Activated CD4-positive, alpha-beta T cell treated with anti-CD3 and anti-CD28 coated beads, Interleukin-2, amount 10 ng/mL, durations not matched to agents 7 days and 5 days (primary cell): ENCODE measurements around the gene SLC25A3. TPM values are rescaled to one million over a fixed set of nuclear protein-coding genes. Genes with fewer than 3 reads are reported as not detected.

ENCODE experiments used
- CTCF ChIA-PET: fragments of 350-600 bp; sonication (Branson Sonifier 250); formaldehyde crosslinking; loops from one replicate; lab custom pipeline; 2021; ENCODE audit warnings: antibody characterized with exemption; lab: Charles Lee
- POLR2A ChIA-PET: fragments of 350-600 bp; sonication (Branson Sonifier 250); formaldehyde crosslinking; loops from one replicate; lab custom pipeline; 2021; ENCODE audit warnings: antibody characterized with exemption; lab: Charles Lee
- DNase-seq: peaks from one replicate; pipeline ENCODE4 v3.0.0-alpha.2; 2020
- H3K27ac Mint-ChIP-seq: one replicate; pipeline ENCODE4 v1.8.0; 2021; ENCODE audit warnings: mild to moderate bottlenecking, moderate library complexity, mixed read lengths
- H3K27me3 Mint-ChIP-seq: one replicate; pipeline ENCODE4 v1.8.0; 2021; ENCODE audit warnings: mixed read lengths
- H3K36me3 Mint-ChIP-seq: one replicate; pipeline ENCODE4 v1.8.0; 2021; ENCODE audit warnings: low read depth, mixed read lengths
- H3K4me1 Mint-ChIP-seq: one replicate; pipeline ENCODE4 v1.8.0; 2021; ENCODE audit warnings: mixed read lengths
- H3K4me3 Mint-ChIP-seq: one replicate; pipeline ENCODE4 v1.8.0; 2021; ENCODE audit warnings: mild to moderate bottlenecking, moderate library complexity, mixed read lengths
- H3K9me3 Mint-ChIP-seq: one replicate; pipeline ENCODE4 v1.8.0; 2021; ENCODE audit warnings: mixed read lengths
- total RNA-seq, 2 experiments: library from RNA; stranded (reverse); gene quantifications; one replicate each; pipeline ENCODE4 v1.2.3, GENCODE V29; 2021

SLC25A3 gene
- total RNA-seq, 2 experiments from 2014 or later: 333 to 355 TPM

- DNase-seq: peak; percentile 97
- H3K4me3 Mint-ChIP-seq: peak within 1 kb of the TSS; percentile 98
- H3K27ac Mint-ChIP-seq: peak within 1 kb of the TSS; percentile 95
- H3K9me3 Mint-ChIP-seq: no peaks in the 10 kb centered on the region
- peaks cover 18% of the 10 kb centered on the region for H3K36me3 Mint-ChIP-seq
- H3K4me1 Mint-ChIP-seq: peaks cover 40% of the 10 kb centered on the region
- CTCF ChIA-PET: interaction anchor here (0.7 to 1.5 kb wide), 6 partner anchors 7 to 51 kb away, joined by 3 to 5 read pairs (median 4); partner anchors contain the start of gene SLC25A3
- POLR2A ChIA-PET: interaction anchor here (0.5 kb wide), 1 partner anchor 129 kb away, joined by 3 read pairs; no protein-coding TSS in a partner anchor
- H3K27me3 Mint-ChIP-seq: no peaks in the 10 kb centered on the region
Measured at GRCh38 chr12:98644712-98645571, 51.5 kb downstream of the SLC25A3 start, which contains the start of the genes APAF1 and IKBIP. Gene APAF1, plus strand, starts transcription at chr12:98645290. Its CDS starts 3,070 bp downstream, at chr12:98648360. Gene IKBIP, minus strand, starts transcription at chr12:98644788. Its CDS starts 87 bp downstream, at chr12:98644701.

DNA sequence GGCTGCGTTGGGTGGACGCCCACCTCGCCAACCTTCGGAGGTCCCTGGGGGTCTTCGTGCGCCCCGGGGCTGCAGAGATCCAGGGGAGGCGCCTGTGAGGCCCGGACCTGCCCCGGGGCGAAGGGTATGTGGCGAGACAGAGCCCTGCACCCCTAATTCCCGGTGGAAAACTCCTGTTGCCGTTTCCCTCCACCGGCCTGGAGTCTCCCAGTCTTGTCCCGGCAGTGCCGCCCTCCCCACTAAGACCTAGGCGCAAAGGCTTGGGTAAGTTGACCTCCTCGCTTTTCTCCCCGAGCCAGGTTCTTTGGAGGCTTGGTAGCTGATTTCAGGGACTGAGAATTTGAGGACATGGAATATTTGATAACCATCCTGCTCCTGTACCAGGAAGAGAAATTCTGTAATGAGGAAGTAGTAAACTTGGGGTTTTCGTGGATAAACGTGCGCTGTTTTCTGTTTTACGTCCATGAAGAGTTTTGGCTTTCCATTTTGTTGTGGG lies 52.1 kb downstream of the SLC25A3 start:
- H3K9me3 Mint-ChIP-seq: no peaks in the 10 kb centered on the region
- peaks cover 23% of the 10 kb centered on the region for H3K36me3 Mint-ChIP-seq
- CTCF ChIA-PET: interaction anchor here (0.7 to 1.2 kb wide), 2 partner anchors 41 to 51 kb away, joined by 4 read pairs; no protein-coding TSS in a partner anchor
- POLR2A ChIA-PET: no interaction called here
- peaks cover 39% of the 10 kb centered on the region for H3K4me1 Mint-ChIP-seq
- no peak for DNase-seq
- peak overlapping the region; percentile 98 for H3K4me3 Mint-ChIP-seq
- H3K27ac Mint-ChIP-seq: peak overlapping the region; percentile 93
- no peaks in the 10 kb centered on the region for H3K27me3 Mint-ChIP-seq

- no peaks in the 10 kb centered on the region for H3K27me3 Mint-ChIP-seq
- H3K4me3 Mint-ChIP-seq: peak overlapping the region; percentile 98
- H3K27ac Mint-ChIP-seq: peak overlapping the region; percentile 42
- DNase-seq: no peak
- CTCF ChIA-PET: interaction anchor here (1.1 to 1.2 kb wide), 2 partner anchors 9 to 52 kb away, joined by 3 to 4 read pairs; no protein-coding TSS in a partner anchor
- H3K36me3 Mint-ChIP-seq: peaks cover 27% of the 10 kb centered on the region
- H3K4me1 Mint-ChIP-seq: peaks cover 33% of the 10 kb centered on the region
- POLR2A ChIA-PET: no interaction called here
- H3K9me3 Mint-ChIP-seq: no peaks in the 10 kb centered on the region
Measured at GRCh38 chr12:98646294-98647090, 53.0 kb downstream of the SLC25A3 start.

- POLR2A ChIA-PET: no interaction called here
- Mint-ChIP-seq H3K36me3 (peaks cover 31% of the 10 kb centered on the region), H3K4me1 (peaks cover 24% of the 10 kb centered on the region), H3K9me3 (no peaks in the 10 kb centered on the region), H3K27me3 (no peaks in the 10 kb centered on the region), H3K4me3 (no peak overlapping the region), H3K27ac (no peak overlapping the region)
- CTCF ChIA-PET: interaction anchor here (0.6 to 2.3 kb wide), 3 partner anchors 50 to 177 kb away, joined by 3 to 9 read pairs (median 4); partner anchors contain the start of gene SLC25A3
- DNase-seq: no peak
Measured at GRCh38 chr12:98651328-98651727, 57.8 kb downstream of the SLC25A3 start.

DNA sequence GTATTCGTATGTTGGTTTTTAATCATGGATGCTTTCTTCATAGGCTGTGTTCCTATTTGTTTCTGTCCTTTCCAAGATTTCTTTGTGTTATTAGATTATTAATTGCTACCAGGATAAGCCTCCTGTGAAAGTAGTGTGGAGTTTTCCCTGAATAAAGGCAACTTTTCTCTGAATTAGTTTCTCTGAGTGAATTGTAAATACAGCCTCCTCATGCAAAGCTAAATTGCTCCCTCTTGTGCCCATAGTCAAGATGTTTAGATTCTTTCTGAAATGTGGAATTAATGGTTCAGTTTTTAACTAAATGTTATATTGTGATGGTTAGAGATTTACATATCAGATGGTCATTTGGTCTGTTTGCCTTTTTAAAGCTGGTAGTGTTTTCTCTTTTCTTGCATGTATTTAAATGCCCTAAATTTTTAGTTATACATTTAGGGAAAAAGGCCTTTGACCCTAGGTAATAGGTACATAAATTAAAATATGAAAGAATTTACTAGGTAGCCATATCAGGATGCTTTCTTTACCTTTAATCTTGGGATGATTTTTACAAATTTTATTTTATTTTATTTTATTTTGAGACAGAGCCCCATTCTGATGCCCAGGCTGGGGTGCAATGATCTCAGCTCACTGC lies 60.5 kb downstream of the SLC25A3 start:
- peak; percentile 49 for DNase-seq
- Mint-ChIP-seq H3K36me3 (peaks cover 37% of the 10 kb centered on the region), H3K4me1 (peaks cover 20% of the 10 kb centered on the region), H3K27me3 (no peaks in the 10 kb centered on the region), H3K9me3 (no peaks in the 10 kb centered on the region), H3K4me3 (no peak overlapping the region), H3K27ac (no peak overlapping the region)
- POLR2A ChIA-PET: no interaction called here
- CTCF ChIA-PET: interaction anchor here (0.7 to 1.9 kb wide), 3 partner anchors 60 to 103 kb away, joined by 3 to 9 read pairs (median 4); partner anchors contain the start of gene SLC25A3

Other genes with a start within 250 kb of the SLC25A3 start
- gene TMPO, start 78.1 kb upstream of the SLC25A3 start, total RNA-seq: 100 to 1,000 TPM; 397 to 419 TPM
- 10 to 100 TPM; 18.4 to 18.8 TPM for gene IKBIP, start 51.1 kb downstream of the SLC25A3 start, total RNA-seq
- 10 to 100 TPM; 28.3 to 31.5 TPM for gene APAF1, start 51.6 kb downstream of the SLC25A3 start, total RNA-seq